ENCODE results near the gene HSP90B1.
A peak's percentile ranks its signal among the peaks of the same experiment; 100 is the strongest.

HSP90B1 gene

GRCh38 chr12:103930034-103930786 lies at the start of gene HSP90B1:
Gene HSP90B1 (plus strand): TSS chr12:103930410. CDS start chr12:103930516, 106 bp downstream.
- H2AFZ ChIP-seq (ENCODE audit: low read depth), result no peak within 1 kb of the TSS
- H3K27ac ChIP-seq, result peak within 1 kb of the TSS; percentile 96
- peaks cover 24% of the 10 kb centered on the region for H4K20me1 ChIP-seq (ENCODE audit: insufficient read depth)
- no peak within 1 kb of the TSS for H3K4me3 ChIP-seq (IDR thresholded peaks at IDR 0.05; ENCODE audit: insufficient read depth, low read depth, low read length)
- H3K79me2 ChIP-seq (ENCODE audit: insufficient read depth, low read depth), result peaks cover 50% of the 10 kb centered on the region
- H3K4me2 ChIP-seq, result peak within 1 kb of the TSS; percentile 99
- TF ChIP-seq CTCF (conservative IDR thresholded peaks at IDR 0.05; ENCODE audit: low read depth, low read length), result no peak
- peak within 1 kb of the TSS; percentile 98 for H3K9ac ChIP-seq
- H3K27me3 ChIP-seq (ENCODE audit: insufficient read depth, low read depth), result no peaks in the 10 kb centered on the region
- H3K4me1 ChIP-seq (ENCODE audit: low read depth, poor library complexity, severe bottlenecking), result peaks cover 65% of the 10 kb centered on the region
- peaks cover 37% of the 10 kb centered on the region; the same call in 1 of the 2 replicates for H3K36me3 ChIP-seq (ENCODE audit: insufficient read depth)

GRCh38 chr12:103881261-103881660 lies 48.9 kb upstream of the HSP90B1 start:
- H4K20me1 ChIP-seq (ENCODE audit: insufficient read depth), result no peaks in the 10 kb centered on the region
- H3K27me3 ChIP-seq (ENCODE audit: insufficient read depth, low read depth), result no peaks in the 10 kb centered on the region
- no peak overlapping the region for H3K4me3 ChIP-seq (IDR thresholded peaks at IDR 0.05; ENCODE audit: insufficient read depth, low read depth, low read length)
- H3K36me3 ChIP-seq (ENCODE audit: insufficient read depth), result no peaks in the 10 kb centered on the region
- H3K4me2 ChIP-seq, result peak overlapping the region; percentile 77
- peak overlapping the region; percentile 61 for H3K27ac ChIP-seq
- TF ChIP-seq CTCF (conservative IDR thresholded peaks at IDR 0.05; ENCODE audit: low read depth, low read length), result no peak
- H3K9ac ChIP-seq, result peak overlapping the region; percentile 35; the same call in 1 of the 2 replicates
- H3K4me1 ChIP-seq (ENCODE audit: low read depth, poor library complexity, severe bottlenecking), result peaks cover 72% of the 10 kb centered on the region
- no peaks in the 10 kb centered on the region for H3K79me2 ChIP-seq (ENCODE audit: insufficient read depth, low read depth)
- H2AFZ ChIP-seq (ENCODE audit: low read depth), result peak overlapping the region; percentile 64; the same call in 1 of the 2 replicates

- Histone ChIP-seq H3K27me3 (ENCODE audit: insufficient read depth, low read depth) (no peaks in the 10 kb centered on the region), H3K4me2 (no peak overlapping the region), H3K4me1 (ENCODE audit: low read depth, poor library complexity, severe bottlenecking) (peaks cover 68% of the 10 kb centered on the region), H3K79me2 (ENCODE audit: insufficient read depth, low read depth) (no peaks in the 10 kb centered on the region), H3K9ac (no peak overlapping the region), H3K4me3 (IDR thresholded peaks at IDR 0.05; ENCODE audit: insufficient read depth, low read depth, low read length) (no peak overlapping the region), H3K36me3 (ENCODE audit: insufficient read depth) (no peaks in the 10 kb centered on the region), H2AFZ (ENCODE audit: low read depth) (peak overlapping the region; percentile 19; the same call in 1 of the 2 replicates), H4K20me1 (ENCODE audit: insufficient read depth) (no peaks in the 10 kb centered on the region), H3K27ac (no peak overlapping the region)
- no peak for TF ChIP-seq CTCF (conservative IDR thresholded peaks at IDR 0.05; ENCODE audit: low read depth, low read length)
Measured at GRCh38 chr12:103882861-103883596, 47.2 kb upstream of the HSP90B1 start.

GRCh38 chr12:103883908-103884307 lies 46.3 kb upstream of the HSP90B1 start:
- Histone ChIP-seq H3K9ac (no peak overlapping the region), H4K20me1 (ENCODE audit: insufficient read depth) (no peaks in the 10 kb centered on the region), H3K36me3 (ENCODE audit: insufficient read depth) (no peaks in the 10 kb centered on the region), H3K27ac (no peak overlapping the region), H3K27me3 (ENCODE audit: insufficient read depth, low read depth) (no peaks in the 10 kb centered on the region), H3K4me3 (IDR thresholded peaks at IDR 0.05; ENCODE audit: insufficient read depth, low read depth, low read length) (no peak overlapping the region), H2AFZ (ENCODE audit: low read depth) (no peak overlapping the region), H3K79me2 (ENCODE audit: insufficient read depth, low read depth) (no peaks in the 10 kb centered on the region), H3K4me2 (no peak overlapping the region), H3K4me1 (ENCODE audit: low read depth, poor library complexity, severe bottlenecking) (peaks cover 60% of the 10 kb centered on the region)
- TF ChIP-seq CTCF (conservative IDR thresholded peaks at IDR 0.05; ENCODE audit: low read depth, low read length), result no peak

Measured in KMS-11 (cell line).